GM13976 (cell line): Measurements from ENCODE around the gene TMEM123.

Experiments
- DNase-seq: peaks from one replicate; pipeline ENCODE4 v3.0.0; 2012; ENCODE audit warnings: low spot score
- in situ Hi-C: fragments of 300-500 bp; cut with MboI; formaldehyde crosslinking; loops from one replicate; pipeline ENCODE4 v1.12.0; 2022; ENCODE audit warnings: low sequenced_read_pairs, mixed read lengths, inconsistent platforms; ENCODE audit not compliant: unreplicated experiment
- TF ChIP-seq, protein P1 (sequence below): IDR thresholded peaks from 2 replicates; pipeline ENCODE4 v1.5.1; 2012; ENCODE audit warnings: borderline replicate concordance, mild to moderate bottlenecking; ENCODE audit not compliant: insufficient read depth; ENCODE audit errors: extremely low read depth, missing control alignments, control extremely low read depth

The TMEM123 gene, protein sequence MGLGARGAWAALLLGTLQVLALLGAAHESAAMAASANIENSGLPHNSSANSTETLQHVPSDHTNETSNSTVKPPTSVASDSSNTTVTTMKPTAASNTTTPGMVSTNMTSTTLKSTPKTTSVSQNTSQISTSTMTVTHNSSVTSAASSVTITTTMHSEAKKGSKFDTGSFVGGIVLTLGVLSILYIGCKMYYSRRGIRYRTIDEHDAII

DNA sequence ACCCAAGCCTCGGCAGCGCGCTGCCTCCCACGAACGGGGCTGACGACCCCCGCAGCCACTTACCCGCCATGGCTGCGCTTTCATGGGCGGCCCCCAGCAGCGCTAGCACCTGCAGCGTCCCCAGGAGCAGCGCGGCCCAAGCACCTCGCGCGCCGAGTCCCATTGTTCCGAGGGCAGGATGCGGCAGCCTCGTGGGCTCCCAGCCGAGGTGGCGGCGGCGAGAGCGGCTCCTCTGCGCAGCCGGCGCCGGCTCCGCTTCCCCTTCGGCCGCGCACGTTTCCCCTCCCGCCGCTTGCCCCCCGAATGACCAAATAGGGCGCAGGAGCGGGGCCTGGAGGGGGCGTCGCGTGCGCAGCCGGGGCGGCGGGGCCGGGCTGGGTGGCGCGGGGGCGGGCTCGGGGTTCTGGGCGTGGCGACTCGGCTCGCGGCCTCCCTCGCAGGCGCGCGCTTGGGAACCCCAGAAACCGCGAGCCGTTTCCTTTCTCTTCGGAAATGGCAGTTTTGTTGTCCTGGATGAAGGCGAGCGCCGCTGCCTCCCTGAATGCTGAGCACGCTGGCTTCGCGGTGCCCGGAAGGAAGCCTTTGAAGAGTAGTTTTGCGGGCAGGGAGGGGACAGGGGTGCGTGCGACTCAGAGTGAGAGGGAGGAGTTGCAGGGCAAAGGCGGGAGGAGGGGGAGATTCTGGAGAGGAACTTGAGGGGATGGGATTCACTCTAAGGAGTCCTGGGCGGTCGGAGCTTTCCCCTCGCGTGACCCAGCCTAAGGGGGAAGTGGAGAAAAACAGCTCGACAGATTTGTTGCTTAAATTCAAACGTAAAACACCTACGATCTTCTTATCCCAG is at the start of gene TMEM123:
Gene TMEM123, minus strand, starts transcription at position 305 of the 841 bp plus-strand sequence. Its CDS starts 142 bp downstream, at position 163.
- TF ChIP-seq, protein P1, sequence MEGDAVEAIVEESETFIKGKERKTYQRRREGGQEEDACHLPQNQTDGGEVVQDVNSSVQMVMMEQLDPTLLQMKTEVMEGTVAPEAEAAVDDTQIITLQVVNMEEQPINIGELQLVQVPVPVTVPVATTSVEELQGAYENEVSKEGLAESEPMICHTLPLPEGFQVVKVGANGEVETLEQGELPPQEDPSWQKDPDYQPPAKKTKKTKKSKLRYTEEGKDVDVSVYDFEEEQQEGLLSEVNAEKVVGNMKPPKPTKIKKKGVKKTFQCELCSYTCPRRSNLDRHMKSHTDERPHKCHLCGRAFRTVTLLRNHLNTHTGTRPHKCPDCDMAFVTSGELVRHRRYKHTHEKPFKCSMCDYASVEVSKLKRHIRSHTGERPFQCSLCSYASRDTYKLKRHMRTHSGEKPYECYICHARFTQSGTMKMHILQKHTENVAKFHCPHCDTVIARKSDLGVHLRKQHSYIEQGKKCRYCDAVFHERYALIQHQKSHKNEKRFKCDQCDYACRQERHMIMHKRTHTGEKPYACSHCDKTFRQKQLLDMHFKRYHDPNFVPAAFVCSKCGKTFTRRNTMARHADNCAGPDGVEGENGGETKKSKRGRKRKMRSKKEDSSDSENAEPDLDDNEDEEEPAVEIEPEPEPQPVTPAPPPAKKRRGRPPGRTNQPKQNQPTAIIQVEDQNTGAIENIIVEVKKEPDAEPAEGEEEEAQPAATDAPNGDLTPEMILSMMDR: peak; percentile 8
- in situ Hi-C loops: no loop called here
- peak; percentile 89 for DNase-seq

DNA sequence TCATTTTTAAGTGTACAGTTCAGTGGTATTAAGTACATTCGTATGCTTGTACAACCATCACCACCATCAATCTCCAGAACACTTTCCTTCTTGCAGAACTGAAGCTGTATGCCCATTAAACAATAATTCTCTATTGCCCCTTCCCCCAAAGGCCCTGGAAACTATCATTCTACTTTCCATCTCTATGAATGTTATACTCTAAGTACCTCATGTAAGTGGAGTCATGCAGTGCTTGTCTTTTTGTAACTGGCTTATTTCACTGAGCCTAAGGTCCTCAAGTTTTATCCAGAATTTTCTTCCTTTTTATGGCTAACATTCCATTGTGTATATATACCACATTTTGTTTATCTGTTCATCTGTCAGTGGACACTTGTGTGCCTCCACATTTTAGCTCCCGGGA is 48.3 kb upstream of the TMEM123 start:
- in situ Hi-C loops: no loop called here
- TF ChIP-seq, protein P1: no peak
- DNase-seq: no peak

DNA sequence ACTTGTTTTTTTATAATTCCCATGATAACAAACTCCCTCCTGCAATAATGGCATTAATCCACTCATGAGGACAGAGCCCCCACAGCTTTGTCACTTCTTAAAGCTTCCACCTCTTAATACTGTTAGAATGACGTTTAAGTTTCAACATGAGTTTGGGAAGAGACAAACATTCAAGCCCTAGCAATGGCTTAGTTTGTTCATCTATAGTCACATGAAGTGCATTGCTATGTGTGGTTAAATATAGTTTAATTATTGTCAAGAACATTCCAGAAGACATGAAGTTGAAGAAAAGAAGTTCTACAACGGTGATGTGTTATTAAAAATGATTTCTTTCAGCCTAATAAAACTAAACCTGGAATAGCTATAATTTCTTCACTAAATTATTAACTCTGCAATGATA is 47.4 kb upstream of the TMEM123 start:
- in situ Hi-C loops: loop anchor here (5.0 to 25.0 kb wide), 3 partner anchors 112 to 215 kb away; no protein-coding TSS in a partner anchor
- no peak for DNase-seq
- TF ChIP-seq, protein P1: no peak

DNA sequence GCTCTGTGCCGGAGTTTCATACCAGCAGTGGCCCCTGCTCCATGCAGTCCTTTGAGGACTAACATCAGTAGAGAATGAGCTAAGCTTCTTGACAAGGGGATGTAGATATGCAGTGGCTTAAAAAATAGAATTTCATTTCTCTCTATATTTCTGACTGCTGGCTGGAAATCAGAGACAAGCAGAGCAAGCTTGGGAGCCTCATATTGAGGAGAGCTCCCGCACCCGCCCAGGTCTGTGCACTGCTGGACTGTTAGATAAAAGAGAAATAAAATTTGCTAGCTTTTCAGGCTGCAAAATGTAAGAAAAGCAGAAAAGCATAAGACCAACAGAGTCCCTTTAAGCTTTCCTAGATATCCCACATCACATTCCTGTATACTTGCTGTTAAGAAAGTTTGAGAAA is 46.6 kb upstream of the TMEM123 start:
- TF ChIP-seq, protein P1: no peak
- in situ Hi-C loops: loop anchor here (5.0 to 25.0 kb wide), 3 partner anchors 112 to 214 kb away; no protein-coding TSS in a partner anchor
- no peak for DNase-seq

DNA sequence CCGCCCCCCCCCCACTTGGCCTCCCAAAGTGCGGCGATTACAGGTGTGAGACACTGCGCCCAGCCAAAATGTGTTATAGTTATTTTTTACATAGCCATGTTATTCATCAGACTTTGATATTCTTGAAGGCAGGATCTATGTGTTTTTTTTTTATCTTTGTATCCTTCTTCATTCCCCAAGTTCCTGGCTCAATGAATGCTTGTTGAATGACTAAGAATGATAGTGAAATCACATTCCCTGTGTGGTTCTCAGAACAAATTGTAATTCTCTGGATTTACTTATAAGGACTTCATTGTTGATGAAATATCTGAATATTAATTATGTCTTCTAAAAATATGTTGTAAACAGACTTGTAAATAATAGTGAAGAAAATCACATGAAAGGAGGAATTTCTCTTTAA is 44.5 kb upstream of the TMEM123 start:
- no peak for DNase-seq
- TF ChIP-seq, protein P1: no peak
- in situ Hi-C loops: loop anchor here (5.0 to 25.0 kb wide), 3 partner anchors 110 to 212 kb away; no protein-coding TSS in a partner anchor

DNA sequence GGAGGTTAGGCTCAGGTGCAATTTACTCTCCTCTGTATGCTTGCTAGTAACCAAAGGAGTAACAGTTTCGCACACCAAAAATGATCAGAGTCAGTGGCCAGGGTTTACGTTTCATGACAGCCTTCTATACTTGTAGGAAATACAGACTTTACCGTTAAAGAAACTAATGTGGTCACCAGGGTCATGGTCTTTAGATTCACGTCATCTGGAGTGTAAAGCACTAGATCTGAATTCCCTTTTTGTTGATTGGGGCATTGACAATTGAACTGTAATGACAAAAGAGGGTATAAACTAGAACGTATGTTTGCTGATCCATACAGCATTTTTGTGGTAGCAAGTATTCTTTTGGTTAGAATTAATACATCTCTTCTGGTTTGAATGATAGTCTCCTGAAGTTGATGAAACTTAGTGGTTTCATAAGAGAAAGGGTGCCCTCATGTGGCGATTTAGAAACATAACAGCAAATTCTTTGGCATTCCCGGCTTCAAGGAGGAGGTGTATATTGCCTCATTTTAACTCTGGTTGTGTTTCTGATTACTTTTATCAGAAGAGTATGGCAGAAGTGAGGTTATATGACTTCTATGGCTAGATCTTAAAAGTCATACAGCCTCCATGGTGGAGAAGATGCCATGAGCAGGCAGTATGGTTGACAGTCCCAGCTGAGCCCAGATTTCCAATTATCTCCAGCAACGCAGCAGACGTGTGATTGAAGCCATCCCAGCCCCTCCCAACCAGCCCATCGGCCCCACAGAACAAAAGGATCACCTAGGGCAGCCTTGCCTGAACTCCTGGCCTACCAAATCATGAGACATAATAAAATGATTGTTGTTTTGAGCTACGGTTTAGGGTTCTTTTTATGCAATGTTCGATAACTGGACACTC is 42.8 kb upstream of the TMEM123 start:
- peak; percentile 55 for DNase-seq
- in situ Hi-C loops: loop anchor here (5.0 to 25.0 kb wide), 3 partner anchors 108 to 211 kb away; no protein-coding TSS in a partner anchor
- TF ChIP-seq, protein P1: no peak
